Fibroblast of skin of scalp (primary cell): ENCODE data around the gene SH3GL2.

Source experiments
- DNase-seq: peaks from one replicate; pipeline ENCODE4 v3.0.0-alpha.2; 2013

The SH3GL2 gene

DNA sequence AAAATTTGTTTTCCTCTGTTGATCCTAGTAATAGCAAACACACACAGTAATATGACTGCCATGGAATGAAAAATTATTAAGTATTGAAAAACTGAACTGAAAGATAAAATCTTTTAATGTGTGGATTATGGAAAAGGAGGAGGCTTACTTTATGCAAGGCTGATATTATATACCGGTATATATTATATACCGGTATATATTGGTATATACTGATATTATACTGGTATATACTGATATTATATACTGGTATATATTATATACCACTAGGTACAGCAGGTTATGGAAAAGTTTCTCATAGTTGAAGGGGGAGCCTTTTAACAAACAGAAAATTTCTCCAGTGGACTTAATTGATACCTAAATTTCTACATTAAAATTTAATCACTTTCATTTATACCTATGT lies 181.4 kb downstream of the SH3GL2 start:
- DNase-seq: no peak

DNA sequence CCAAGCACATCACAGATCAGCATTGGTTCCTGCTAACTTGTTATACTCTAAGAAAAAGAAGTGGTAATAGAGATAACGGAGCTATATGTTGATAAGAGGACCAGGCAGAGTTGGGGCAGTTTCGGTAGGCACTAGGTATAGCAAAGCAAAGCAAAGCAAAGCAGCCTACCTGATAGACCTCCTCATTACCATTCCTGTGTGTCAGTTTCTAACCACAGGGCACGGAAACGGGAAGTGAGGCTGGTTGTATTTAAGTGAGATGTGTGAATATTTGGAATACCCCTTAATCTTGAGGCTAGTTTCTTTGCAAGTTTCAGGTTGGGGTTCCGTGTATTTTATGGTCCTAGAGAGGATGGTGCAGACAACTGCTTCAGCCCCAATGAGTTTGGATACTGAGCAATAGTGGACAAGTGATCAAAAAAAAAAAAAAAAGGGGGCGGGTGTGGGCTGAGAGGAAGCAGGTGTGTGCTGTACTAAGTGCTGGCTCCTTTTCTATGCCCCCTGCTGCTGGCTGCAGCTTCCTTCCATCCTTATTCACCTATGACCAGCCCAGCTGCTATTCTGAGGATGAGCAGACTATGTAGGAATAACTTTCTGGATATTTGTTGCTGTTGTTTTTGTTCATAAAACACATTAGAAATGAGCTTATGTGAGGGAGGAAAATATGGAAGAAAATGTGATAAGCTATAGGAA lies 183.3 kb downstream of the SH3GL2 start:
- no peak for DNase-seq

DNA sequence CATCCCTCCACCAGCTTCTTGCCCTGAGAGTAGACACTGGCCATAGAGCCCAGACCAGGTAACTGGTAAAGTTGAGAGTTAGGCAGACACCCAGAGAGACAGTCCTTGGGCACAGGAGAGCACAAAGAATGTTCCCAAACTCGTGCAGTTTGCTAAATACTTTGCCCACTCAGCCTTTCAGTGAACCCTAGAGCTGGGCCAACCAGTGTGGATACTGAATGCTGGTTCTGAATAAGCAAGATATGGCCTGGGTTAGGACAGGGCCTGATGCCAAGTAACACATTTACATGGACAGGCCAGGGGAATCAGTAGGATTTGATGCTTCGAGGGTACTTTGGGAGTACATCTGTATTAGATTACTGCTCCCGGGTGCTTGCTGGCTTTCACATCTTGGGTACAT lies 185.4 kb downstream of the SH3GL2 start:
- DNase-seq: no peak

DNA sequence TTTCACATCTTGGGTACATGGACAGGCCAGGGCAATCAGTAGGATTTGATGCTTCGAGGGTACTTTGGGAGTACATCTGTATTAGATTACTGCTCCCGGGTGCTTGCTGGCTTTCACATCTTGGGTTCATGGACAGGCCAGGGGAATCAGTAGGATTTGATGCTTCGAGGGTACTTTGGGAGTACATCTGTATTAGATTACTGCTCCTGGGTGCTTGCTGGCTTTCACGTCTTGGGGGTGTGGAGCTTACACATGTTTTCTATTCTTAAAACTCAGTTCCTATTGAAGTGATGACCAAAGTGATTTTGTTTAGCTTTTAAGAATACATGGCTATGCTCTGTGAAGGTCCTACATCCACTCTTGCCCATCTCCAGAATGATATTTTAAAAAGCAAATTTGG lies 186.3 kb downstream of the SH3GL2 start:
- DNase-seq: peak; percentile 5

- no peak for DNase-seq
Measured at GRCh38 chr9:17772223-17772622, 193.4 kb downstream of the SH3GL2 start.

GRCh38 chr9:17775656-17776055 lies 196.8 kb downstream of the SH3GL2 start:
- no peak for DNase-seq

- no peak for DNase-seq
Measured at GRCh38 chr9:17776735-17777134, 197.9 kb downstream of the SH3GL2 start.

GRCh38 chr9:17777465-17777864 lies 198.6 kb downstream of the SH3GL2 start:
- no peak for DNase-seq

DNA sequence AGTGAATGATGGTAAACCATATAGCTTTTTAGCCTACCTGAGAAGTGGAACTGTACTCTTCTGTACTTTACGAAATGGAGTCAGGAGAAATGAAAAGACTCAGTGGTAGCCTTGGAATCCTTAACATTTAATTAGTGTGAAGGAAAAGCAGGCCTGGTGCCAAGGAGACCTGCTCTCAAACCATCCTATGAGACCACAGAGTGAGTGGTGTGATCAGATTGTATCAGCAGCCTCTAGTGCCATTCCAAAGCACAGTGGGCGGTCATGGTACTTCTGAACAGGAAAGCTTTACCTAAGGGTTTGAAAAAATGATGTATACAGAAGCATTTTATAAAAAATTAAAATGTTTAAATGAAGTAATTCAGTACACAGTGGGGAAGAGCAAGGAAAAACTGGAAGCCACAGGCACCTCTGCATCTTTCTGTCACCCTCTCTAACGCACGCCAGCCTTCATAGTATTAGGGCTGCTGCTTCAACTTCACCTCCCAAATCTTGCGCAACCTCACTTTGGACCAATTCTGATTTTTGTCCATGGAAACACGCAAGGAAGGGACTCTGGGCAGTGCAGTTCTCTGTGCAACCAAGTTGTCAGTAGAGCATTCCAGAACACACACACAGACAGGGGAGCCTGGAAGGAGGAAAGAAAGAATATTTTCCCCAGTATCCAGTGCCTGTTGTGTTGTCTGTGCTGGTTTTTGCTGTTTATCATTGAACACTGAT lies 203.7 kb downstream of the SH3GL2 start:
- DNase-seq: no peak

DNA sequence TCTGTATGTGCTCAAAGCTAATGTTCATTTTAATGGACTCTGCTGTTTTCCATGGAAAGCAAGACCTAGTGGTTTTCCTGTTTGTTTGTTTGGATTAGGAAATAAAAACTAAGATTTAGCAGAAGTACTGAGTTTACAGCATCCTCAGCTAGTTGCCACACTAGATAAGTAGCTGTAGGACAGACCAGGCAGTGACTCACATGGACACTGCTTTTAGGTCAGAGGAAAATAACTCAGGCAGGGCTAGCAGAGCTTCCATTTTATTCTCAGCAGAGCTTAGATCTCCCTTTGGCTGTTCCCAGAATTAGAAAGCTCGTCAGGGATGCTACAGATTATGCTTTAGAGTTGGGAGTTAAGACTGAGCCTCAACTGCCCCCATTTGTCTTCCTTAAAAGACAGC lies 204.4 kb downstream of the SH3GL2 start:
- no peak for DNase-seq

- DNase-seq: no peak
Measured at GRCh38 chr9:17789316-17789715, 210.4 kb downstream of the SH3GL2 start.

DNA sequence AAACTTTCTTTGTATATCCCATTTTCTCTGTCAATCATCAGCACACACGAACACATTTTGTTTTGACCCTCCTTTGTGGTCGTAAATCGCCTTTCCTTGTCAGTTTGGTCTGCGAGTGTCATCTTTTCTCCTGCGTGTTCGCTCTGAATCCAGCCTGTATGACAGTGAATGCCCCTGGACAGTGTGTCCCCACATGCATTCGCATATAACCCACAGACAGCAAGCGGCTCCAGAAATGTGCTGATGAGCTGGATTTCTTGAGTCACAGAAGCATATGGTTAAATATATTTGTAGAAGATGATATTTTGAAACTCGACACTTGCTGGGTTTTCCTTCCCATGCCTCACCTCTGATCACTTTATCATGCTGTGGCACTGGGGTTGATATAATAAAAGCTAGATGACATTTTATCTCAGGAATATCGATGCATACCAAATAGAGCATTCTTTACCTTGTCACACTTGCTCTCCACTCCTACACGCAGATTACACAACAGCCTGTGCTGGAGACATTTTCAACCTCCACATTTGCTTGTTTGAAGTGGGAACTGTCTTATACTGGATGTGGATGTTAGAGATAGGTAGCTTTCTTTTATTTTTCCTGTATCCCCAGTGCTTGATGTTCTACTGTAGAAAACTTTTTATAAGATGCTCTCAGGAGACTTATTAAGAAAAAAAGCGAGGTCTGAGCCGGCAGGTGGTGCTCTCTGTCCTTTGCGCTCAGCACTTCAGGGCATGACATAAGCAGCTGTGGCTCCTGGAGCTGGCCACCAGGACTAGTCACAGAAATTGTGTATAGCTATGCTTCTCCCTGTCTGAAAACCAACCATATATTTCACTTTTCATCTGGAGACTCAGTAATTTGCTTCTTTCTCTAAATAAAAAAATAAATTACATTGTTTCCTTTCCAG lies 215.1 kb downstream of the SH3GL2 start:
- no peak for DNase-seq

DNA sequence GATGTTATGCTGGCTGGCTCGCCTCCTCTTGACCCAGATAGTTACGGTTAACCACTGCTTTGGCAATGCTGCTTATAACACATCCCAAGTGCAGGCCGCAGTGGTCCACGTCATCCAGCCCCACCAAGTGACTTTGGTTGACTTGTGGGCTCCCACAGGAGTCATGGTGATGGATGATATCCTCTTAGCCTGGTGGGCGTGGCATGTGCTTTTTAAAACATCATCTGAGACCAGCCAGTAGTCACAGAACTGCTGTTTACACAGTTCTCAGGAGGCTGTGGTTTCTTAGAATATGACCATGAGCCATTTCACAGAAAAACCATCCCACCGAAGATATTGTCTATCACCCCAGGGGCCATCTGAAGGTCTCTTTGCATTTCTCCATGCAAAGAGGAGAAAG lies 216.9 kb downstream of the SH3GL2 start:
- no peak for DNase-seq

DNA sequence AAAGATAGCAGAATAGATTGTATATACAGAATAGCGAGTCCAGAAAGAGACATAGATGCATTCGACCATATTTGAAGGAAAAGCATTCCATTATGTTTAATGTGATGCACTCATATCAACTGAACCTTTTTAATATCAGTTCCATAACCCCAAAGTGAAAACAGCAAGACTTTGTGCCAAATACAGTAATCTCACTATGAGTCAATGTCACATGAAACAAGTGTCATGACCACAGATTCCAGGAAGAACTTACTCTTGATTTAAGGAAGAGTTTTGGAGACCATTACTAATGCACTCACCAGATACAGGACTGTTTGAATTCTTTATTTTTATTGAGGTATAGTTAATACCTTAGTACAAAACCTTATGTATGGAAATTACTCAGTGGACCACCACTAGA lies 220.5 kb downstream of the SH3GL2 start:
- DNase-seq: no peak

DNA sequence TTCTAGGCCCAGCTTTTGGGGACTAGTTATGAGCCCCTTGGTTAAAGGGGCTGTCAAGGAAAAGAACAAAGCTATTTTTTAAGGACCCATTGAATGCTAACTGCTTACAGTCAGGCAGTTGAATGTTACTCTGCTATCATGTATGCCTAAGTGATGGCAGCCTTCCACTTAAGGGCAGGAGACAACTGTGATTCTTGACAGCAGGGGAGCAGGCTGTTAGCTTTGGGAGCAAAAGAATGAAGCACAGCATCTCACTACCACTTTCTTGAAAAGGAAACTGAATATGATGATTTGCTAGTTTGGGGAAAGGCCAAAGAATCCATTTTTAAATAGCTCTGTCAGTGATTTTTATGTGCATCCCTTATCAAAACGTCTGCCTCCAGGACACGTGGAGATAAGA lies 221.6 kb downstream of the SH3GL2 start:
- no peak for DNase-seq

- no peak for DNase-seq
Measured at GRCh38 chr9:17802249-17802857, 223.5 kb downstream of the SH3GL2 start.

- DNase-seq: no peak
Measured at GRCh38 chr9:17807613-17808282, 228.9 kb downstream of the SH3GL2 start.

- no peak for DNase-seq
Measured at GRCh38 chr9:17810317-17810716, 231.5 kb downstream of the SH3GL2 start.

- DNase-seq: peak; percentile 61
Measured at GRCh38 chr9:17810728-17811571, 232.1 kb downstream of the SH3GL2 start.

DNA sequence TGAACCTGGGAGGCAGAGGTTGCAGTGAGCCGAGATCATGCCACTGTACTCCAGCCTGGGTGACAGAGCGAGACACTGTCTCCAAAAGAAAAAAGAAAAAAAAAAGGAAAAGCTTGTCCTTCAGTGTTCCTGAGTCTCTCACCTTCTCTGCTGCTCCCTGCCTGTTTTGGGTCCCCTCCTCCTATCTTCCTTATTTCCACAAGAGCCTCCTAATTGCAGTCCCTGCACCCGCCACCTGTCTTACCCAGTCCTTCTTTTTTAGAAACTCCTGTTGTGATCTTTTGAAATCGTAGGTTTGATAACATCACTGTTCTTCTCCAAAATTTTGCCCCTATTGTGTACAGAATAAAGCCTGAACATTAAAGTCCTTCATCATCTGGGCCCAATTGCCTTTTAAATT lies 234.9 kb downstream of the SH3GL2 start:
- DNase-seq: no peak

GRCh38 chr9:17816431-17817027 lies 237.7 kb downstream of the SH3GL2 start:
- DNase-seq: peak; percentile 16
